ENCODE measurements around the gene ZNF682.
"Not testable (repeated sequence)": the region's sequence is repeated elsewhere in the genome, so short reads cannot be mapped to it uniquely, and the experiment has no call there.

ZNF682 gene

GRCh38 chr19:19966862-19967261 lies 72.4 kb downstream of the ZNF682 start:
- Histone ChIP-seq H3K79me2 (ENCODE audit: low read length) (no peaks in the 10 kb centered on the region), H3K4me2 (ENCODE audit: low read depth, low read length) (no peak overlapping the region), H3K27ac (ENCODE audit: low read length) (no peak overlapping the region), H3K4me1 (ENCODE audit: low read length) (no peaks in the 10 kb centered on the region), H3K36me3 (replicated peaks; ENCODE audit: insufficient read depth, low read length) (no peaks in the 10 kb centered on the region), H3K9me3 (replicated peaks; ENCODE audit: insufficient read depth, low read length) (no peaks in the 10 kb centered on the region), H3K4me3 (ENCODE audit: low read length) (no peak overlapping the region), H4K20me1 (ENCODE audit: insufficient read depth, low read length) (no peaks in the 10 kb centered on the region), H3K27me3 (replicated peaks; ENCODE audit: insufficient read depth, low read length) (no peaks in the 10 kb centered on the region), H2AFZ (ENCODE audit: low read length) (no peak overlapping the region), H3K9me2 (replicated peaks; ENCODE audit: insufficient read depth, low read length) (no peaks in the 10 kb centered on the region), H3F3A (ENCODE audit: insufficient read depth, low read length) (no peaks in the 10 kb centered on the region), H3K9ac (ENCODE audit: low read length) (no peak overlapping the region)
- TF ChIP-seq EZH2 (optimal IDR thresholded peaks at IDR 0.05; ENCODE audit: low read depth, low read length) (no peak), EZH2phosphoT487 (IDR thresholded peaks at IDR 0.05; ENCODE audit: low read length) (no peak), CTCF (IDR thresholded peaks at IDR 0.05; ENCODE audit: low read length) (no peak)
- no peak for DNase-seq

GRCh38 chr19:19966126-19966525 lies 73.2 kb downstream of the ZNF682 start:
- H3K36me3 ChIP-seq (replicated peaks; ENCODE audit: insufficient read depth, low read length); H3K4me1 ChIP-seq (ENCODE audit: low read length); H3K27ac ChIP-seq (ENCODE audit: low read length); H4K20me1 ChIP-seq (ENCODE audit: insufficient read depth, low read length); H2AFZ ChIP-seq (ENCODE audit: low read length); H3K4me3 ChIP-seq (ENCODE audit: low read length); H3K9ac ChIP-seq (ENCODE audit: low read length); H3F3A ChIP-seq (ENCODE audit: insufficient read depth, low read length); H3K9me2 ChIP-seq (replicated peaks; ENCODE audit: insufficient read depth, low read length); H3K79me2 ChIP-seq (ENCODE audit: low read length); DNase-seq; H3K4me2 ChIP-seq (ENCODE audit: low read depth, low read length); H3K27me3 ChIP-seq (replicated peaks; ENCODE audit: insufficient read depth, low read length); H3K9me3 ChIP-seq (replicated peaks; ENCODE audit: insufficient read depth, low read length): not testable (repeated sequence)

GRCh38 chr19:19964416-19964815 lies 74.9 kb downstream of the ZNF682 start:
- no peak for TF ChIP-seq EZH2 (optimal IDR thresholded peaks at IDR 0.05; ENCODE audit: low read depth, low read length)
- TF ChIP-seq CTCF (IDR thresholded peaks at IDR 0.05; ENCODE audit: low read length) = no peak
- no peak for TF ChIP-seq EZH2phosphoT487 (IDR thresholded peaks at IDR 0.05; ENCODE audit: low read length)
- no peaks in the 10 kb centered on the region for H3K9me3 ChIP-seq (replicated peaks; ENCODE audit: insufficient read depth, low read length)
- no peak for DNase-seq

GRCh38 chr19:19959151-19959799 lies 80.0 kb downstream of the ZNF682 start:
- H3K9ac ChIP-seq (ENCODE audit: low read length); H2AFZ ChIP-seq (ENCODE audit: low read length); H3K4me2 ChIP-seq (ENCODE audit: low read depth, low read length); H3K79me2 ChIP-seq (ENCODE audit: low read length); H3K9me3 ChIP-seq (replicated peaks; ENCODE audit: insufficient read depth, low read length); H3K4me3 ChIP-seq (ENCODE audit: low read length); H3F3A ChIP-seq (ENCODE audit: insufficient read depth, low read length); H3K27ac ChIP-seq (ENCODE audit: low read length); H3K9me2 ChIP-seq (replicated peaks; ENCODE audit: insufficient read depth, low read length); H3K4me1 ChIP-seq (ENCODE audit: low read length); H3K36me3 ChIP-seq (replicated peaks; ENCODE audit: insufficient read depth, low read length); H3K27me3 ChIP-seq (replicated peaks; ENCODE audit: insufficient read depth, low read length); H4K20me1 ChIP-seq (ENCODE audit: insufficient read depth, low read length): not testable (repeated sequence)
- TF ChIP-seq CTCF (IDR thresholded peaks at IDR 0.05; ENCODE audit: low read length) = peak; percentile 44
- peak; percentile 56 for DNase-seq

More at GRCh38 chr19:19964416-19964815, 74.9 kb downstream of the ZNF682 start:
- Histone ChIP-seq H3K4me3 (ENCODE audit: low read length) (no peak overlapping the region), H3K79me2 (ENCODE audit: low read length) (no peaks in the 10 kb centered on the region), H3K4me1 (ENCODE audit: low read length) (no peaks in the 10 kb centered on the region), H3K27ac (ENCODE audit: low read length) (no peak overlapping the region), H3K27me3 (replicated peaks; ENCODE audit: insufficient read depth, low read length) (no peaks in the 10 kb centered on the region), H4K20me1 (ENCODE audit: insufficient read depth, low read length) (no peaks in the 10 kb centered on the region), H3F3A (ENCODE audit: insufficient read depth, low read length) (no peaks in the 10 kb centered on the region), H3K9me2 (replicated peaks; ENCODE audit: insufficient read depth, low read length) (no peaks in the 10 kb centered on the region), H3K9ac (ENCODE audit: low read length) (no peak overlapping the region), H3K4me2 (ENCODE audit: low read depth, low read length) (no peak overlapping the region), H3K36me3 (replicated peaks; ENCODE audit: insufficient read depth, low read length) (no peaks in the 10 kb centered on the region), H2AFZ (ENCODE audit: low read length) (no peak overlapping the region)

- not testable (repeated sequence) for H2AFZ ChIP-seq (ENCODE audit: low read length); H3K9me2 ChIP-seq (replicated peaks; ENCODE audit: insufficient read depth, low read length); H3K9ac ChIP-seq (ENCODE audit: low read length); H3K79me2 ChIP-seq (ENCODE audit: low read length); H3K36me3 ChIP-seq (replicated peaks; ENCODE audit: insufficient read depth, low read length); H3F3A ChIP-seq (ENCODE audit: insufficient read depth, low read length); H3K27ac ChIP-seq (ENCODE audit: low read length); H3K4me1 ChIP-seq (ENCODE audit: low read length); H3K4me2 ChIP-seq (ENCODE audit: low read depth, low read length); H4K20me1 ChIP-seq (ENCODE audit: insufficient read depth, low read length); H3K27me3 ChIP-seq (replicated peaks; ENCODE audit: insufficient read depth, low read length); H3K4me3 ChIP-seq (ENCODE audit: low read length); DNase-seq; H3K9me3 ChIP-seq (replicated peaks; ENCODE audit: insufficient read depth, low read length)
Measured at GRCh38 chr19:19957766-19958165, 81.5 kb downstream of the ZNF682 start.

All from MM.1S (cell line).